Natural killer cell (primary cell): ENCODE results near the gene SSU72. TPM values are rescaled to one million over a fixed set of nuclear protein-coding genes. Genes with fewer than 3 reads are reported as not detected.
"Not testable (repeated sequence)": the region's sequence is repeated elsewhere in the genome, so short reads cannot be mapped to it uniquely, and the experiment has no call there.

Experiments used
- ATAC-seq, 3 donors: fragments of 150-1000 bp in 2 of 3; fragments of 200-7000 bp in 1 of 3; cut with Tn5 transposase; 1 replicate in 1 of 3; 2 replicates in 2 of 3; pipeline ENCODE4 v1.10.0; 2021; ENCODE audit warnings: mild to moderate bottlenecking in 2 of 3, moderate library complexity in 2 of 3
- DNase-seq, 2 donors: peaks; one replicate each; pipeline versions ENCODE4 v3.0.0 to v3.0.0-alpha.2; 2013 to 2021; ENCODE audit warnings: mixed read lengths in 1 of 2
- H3K27ac ChIP-seq: one replicate; pipeline ENCODE4 v1.5.1; 2013; ENCODE audit warnings: mild to moderate bottlenecking, low read length
- H3K27me3 ChIP-seq: one replicate; pipeline ENCODE4 v1.6.1; 2013; ENCODE audit warnings: low read length; ENCODE audit not compliant: control insufficient read depth, insufficient read depth
- H3K36me3 ChIP-seq: one replicate; pipeline ENCODE4 v1.6.1; 2013; ENCODE audit warnings: low read length; ENCODE audit not compliant: control insufficient read depth, insufficient read depth
- H3K4me1 ChIP-seq: one replicate; pipeline ENCODE4 v1.6.1; 2013; ENCODE audit warnings: low read length; ENCODE audit not compliant: control insufficient read depth, insufficient read depth
- H3K4me3 ChIP-seq: one replicate; pipeline ENCODE4 v1.5.1; 2013; ENCODE audit warnings: low read length
- H3K9me3 ChIP-seq: one replicate; pipeline ENCODE4 v1.6.1; 2013; ENCODE audit warnings: low read length; ENCODE audit not compliant: control insufficient read depth, insufficient read depth
- H3K27ac Mint-ChIP-seq, 2 donors: one replicate each; pipeline ENCODE4 v1.8.0; 2022; ENCODE audit warnings: mild to moderate bottlenecking in 2 of 2, mixed read lengths in 2 of 2, moderate library complexity in 1 of 2
- H3K27me3 Mint-ChIP-seq, 2 donors: one replicate each; pipeline ENCODE4 v1.8.0; 2022; ENCODE audit warnings: low read depth in 2 of 2, mixed read lengths in 2 of 2
- H3K36me3 Mint-ChIP-seq: one replicate; pipeline ENCODE4 v1.8.0; 2022; ENCODE audit warnings: mixed read lengths
- H3K4me1 Mint-ChIP-seq, 2 donors: one replicate each; pipeline ENCODE4 v1.8.0; 2022; ENCODE audit warnings: mixed read lengths in 2 of 2
- H3K4me3 Mint-ChIP-seq: one replicate; pipeline ENCODE4 v1.8.0; 2022; ENCODE audit warnings: mild to moderate bottlenecking, moderate library complexity, mixed read lengths
- H3K9me3 Mint-ChIP-seq, 2 donors: one replicate each; pipeline ENCODE4 v1.8.0; 2022; ENCODE audit warnings: mixed read lengths in 2 of 2
- CTCF ChIP-seq: fragments of 200-600 bp; IDR thresholded peaks from one replicate; pipeline ENCODE4 v1.8.0; 2022; ENCODE audit warnings: antibody characterized with exemption
- WGBS: methylation state at CpG from one replicate; pipeline ENCODE4 v1.1.7; 2013; ENCODE audit warnings: missing lambda C conversion rate; ENCODE audit not compliant: insufficient coverage; 5-methylcytosine and 5-hydroxymethylcytosine counted together
- intact Hi-C: fragments of 100-400 bp; cut with micrococcal nuclease; formaldehyde crosslinking; loops from one replicate; pipeline ENCODE4 v1.14.2; 2022
- total RNA-seq, 4 donors: library from RNA; stranded (reverse); fragments of 120-200 nt in 1 of 4; gene quantifications; one replicate each; pipeline versions ENCODE4 v1.2.3 to v1.2.4, GENCODE V29; 2013 to 2022

The SSU72 gene
- total RNA-seq, 3 donors from 2014 or later (not counting 1 experiment from before 2014, with no cell fraction given): 87.5 to 107 (median 93.9) TPM

DNA sequence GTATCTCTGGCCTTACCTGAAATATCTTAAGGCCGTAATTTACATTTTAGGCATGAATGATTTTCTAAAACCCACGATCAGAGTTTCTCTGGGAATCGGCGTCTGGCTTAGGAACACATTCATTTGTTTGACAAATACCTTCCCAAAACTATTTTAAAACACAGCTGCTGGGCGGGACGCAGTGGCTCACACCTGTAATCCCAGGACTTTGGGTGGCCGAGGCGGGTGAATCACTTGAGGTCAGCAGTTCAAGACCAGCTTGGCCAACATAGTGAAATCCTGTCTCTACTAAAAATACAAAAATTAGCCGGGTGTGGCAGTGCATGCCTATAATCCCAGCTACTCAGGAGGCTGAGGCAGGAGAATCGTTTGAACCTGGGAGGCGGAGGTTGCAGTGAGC lies 17.7 kb downstream of the SSU72 start:
- ATAC-seq, DNase-seq, H3K27me3 Mint-ChIP-seq, H3K4me3 Mint-ChIP-seq, H3K9me3 ChIP-seq, H3K36me3 Mint-ChIP-seq, H3K27me3 ChIP-seq, H3K4me3 ChIP-seq, H3K27ac ChIP-seq, H3K9me3 Mint-ChIP-seq, H3K4me1 ChIP-seq, intact Hi-C loops, H3K27ac Mint-ChIP-seq: not testable (repeated sequence)
- H3K36me3 ChIP-seq: peaks cover 15% of the 10 kb centered on the region
- peaks cover 5 to 19% of the 10 kb centered on the region in 2 donors for H3K4me1 Mint-ChIP-seq
- WGBS: 95% methylated on average over 11 of the region's 11 CpGs

- H3K27me3 ChIP-seq: no peaks in the 10 kb centered on the region
- H3K27ac Mint-ChIP-seq: no peak overlapping the region
- H3K4me1 Mint-ChIP-seq: peaks cover 5 to 14% of the 10 kb centered on the region in 2 donors
- H3K36me3 Mint-ChIP-seq: no peaks in the 10 kb centered on the region
- 98% methylated on average over 6 of the region's 6 CpGs for WGBS
- H3K27ac ChIP-seq: no peak overlapping the region
- no peaks in the 10 kb centered on the region for H3K9me3 ChIP-seq
- no peaks in the 10 kb centered on the region for H3K27me3 Mint-ChIP-seq
- H3K9me3 Mint-ChIP-seq: no peaks in the 10 kb centered on the region
- no peak for ATAC-seq
- intact Hi-C loops: no loop called here
- no peak overlapping the region for H3K4me3 Mint-ChIP-seq
- no peak for TF ChIP-seq CTCF
- no peak overlapping the region for H3K4me3 ChIP-seq
- peaks cover 10% of the 10 kb centered on the region for H3K36me3 ChIP-seq
- peaks cover 6% of the 10 kb centered on the region for H3K4me1 ChIP-seq
- no peak for DNase-seq
Observed at GRCh38 chr1:1556505-1556904, 18.2 kb downstream of the SSU72 start.

GRCh38 chr1:1554926-1555915 lies 19.4 kb downstream of the SSU72 start:
- TF ChIP-seq CTCF: no peak
- Mint-ChIP-seq H3K27me3 (no peaks in the 10 kb centered on the region), H3K4me1 (peaks cover 5 to 14% of the 10 kb centered on the region in 2 donors), H3K36me3 (no peaks in the 10 kb centered on the region), H3K9me3 (no peaks in the 10 kb centered on the region), H3K27ac (peak overlapping the region; percentile 56 to 79), H3K4me3 (no peak overlapping the region)
- no peak for DNase-seq
- Histone ChIP-seq H3K4me3 (no peak overlapping the region), H3K9me3 (no peaks in the 10 kb centered on the region), H3K27me3 (no peaks in the 10 kb centered on the region), H3K4me1 (peaks cover 6% of the 10 kb centered on the region), H3K36me3 (peaks cover 4% of the 10 kb centered on the region), H3K27ac (no peak overlapping the region)
- WGBS: 95% methylated on average over 30 of the region's 31 CpGs
- no peak for ATAC-seq
- intact Hi-C loops: no loop called here

- ATAC-seq (no peak), DNase-seq (no peak)
- no peaks in the 10 kb centered on the region for H3K9me3 ChIP-seq
- H3K4me3 Mint-ChIP-seq: no peak overlapping the region
- H3K36me3 ChIP-seq: no peaks in the 10 kb centered on the region
- no peak overlapping the region for H3K27ac ChIP-seq
- no peak for TF ChIP-seq CTCF
- intact Hi-C loops: no loop called here
- H3K36me3 Mint-ChIP-seq: no peaks in the 10 kb centered on the region
- H3K4me1 ChIP-seq: peaks cover 6% of the 10 kb centered on the region
- no peak overlapping the region for H3K4me3 ChIP-seq
- H3K27ac Mint-ChIP-seq: peak overlapping the region in 1 of 2 donors; percentile 79
- no peaks in the 10 kb centered on the region for H3K27me3 Mint-ChIP-seq
- H3K4me1 Mint-ChIP-seq: peaks cover 5 to 14% of the 10 kb centered on the region in 2 donors
- WGBS: 84% methylated on average over 13 of the region's 13 CpGs
- no peaks in the 10 kb centered on the region for H3K9me3 Mint-ChIP-seq
- no peaks in the 10 kb centered on the region for H3K27me3 ChIP-seq
Observed at GRCh38 chr1:1554550-1554925, 20.1 kb downstream of the SSU72 start.
